ENCODE measurements around the gene NMUR1.

NMUR1 gene

DNA sequence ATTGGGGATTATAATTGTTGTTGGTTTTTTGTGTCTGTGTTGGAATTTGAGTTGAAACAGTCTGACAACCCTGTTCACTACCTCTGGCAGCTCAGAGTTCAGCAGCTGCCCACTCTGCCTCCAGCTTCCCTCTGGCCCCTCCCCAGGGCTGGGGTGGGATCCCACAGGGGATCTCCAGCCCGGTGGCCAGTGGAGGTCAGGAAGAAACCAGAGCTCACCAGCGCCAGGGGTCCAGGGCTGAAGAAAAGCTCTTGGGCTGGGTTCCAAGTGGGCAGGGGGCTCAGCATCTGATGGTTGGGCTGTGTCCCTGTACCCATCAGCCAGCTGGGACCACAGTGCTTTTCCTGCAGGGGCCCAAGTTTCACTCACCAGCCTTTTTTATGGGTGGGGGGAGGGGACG, 49.5 kb downstream of the NMUR1 start:
- H3K27me3 ChIP-seq: no peaks in the 10 kb centered on the region
- H3K9me3 ChIP-seq: no peaks in the 10 kb centered on the region
- H3K36me3 ChIP-seq: no peaks in the 10 kb centered on the region
- no peak for DNase-seq
- H3K4me1 ChIP-seq: no peaks in the 10 kb centered on the region
- H3K4me3 ChIP-seq (ENCODE audit: low read depth, low read length): no peak overlapping the region
- TF ChIP-seq, protein P1, sequence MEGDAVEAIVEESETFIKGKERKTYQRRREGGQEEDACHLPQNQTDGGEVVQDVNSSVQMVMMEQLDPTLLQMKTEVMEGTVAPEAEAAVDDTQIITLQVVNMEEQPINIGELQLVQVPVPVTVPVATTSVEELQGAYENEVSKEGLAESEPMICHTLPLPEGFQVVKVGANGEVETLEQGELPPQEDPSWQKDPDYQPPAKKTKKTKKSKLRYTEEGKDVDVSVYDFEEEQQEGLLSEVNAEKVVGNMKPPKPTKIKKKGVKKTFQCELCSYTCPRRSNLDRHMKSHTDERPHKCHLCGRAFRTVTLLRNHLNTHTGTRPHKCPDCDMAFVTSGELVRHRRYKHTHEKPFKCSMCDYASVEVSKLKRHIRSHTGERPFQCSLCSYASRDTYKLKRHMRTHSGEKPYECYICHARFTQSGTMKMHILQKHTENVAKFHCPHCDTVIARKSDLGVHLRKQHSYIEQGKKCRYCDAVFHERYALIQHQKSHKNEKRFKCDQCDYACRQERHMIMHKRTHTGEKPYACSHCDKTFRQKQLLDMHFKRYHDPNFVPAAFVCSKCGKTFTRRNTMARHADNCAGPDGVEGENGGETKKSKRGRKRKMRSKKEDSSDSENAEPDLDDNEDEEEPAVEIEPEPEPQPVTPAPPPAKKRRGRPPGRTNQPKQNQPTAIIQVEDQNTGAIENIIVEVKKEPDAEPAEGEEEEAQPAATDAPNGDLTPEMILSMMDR (IDR thresholded peaks at IDR 0.05; ENCODE audit: low read depth, low read length): no peak

DNA sequence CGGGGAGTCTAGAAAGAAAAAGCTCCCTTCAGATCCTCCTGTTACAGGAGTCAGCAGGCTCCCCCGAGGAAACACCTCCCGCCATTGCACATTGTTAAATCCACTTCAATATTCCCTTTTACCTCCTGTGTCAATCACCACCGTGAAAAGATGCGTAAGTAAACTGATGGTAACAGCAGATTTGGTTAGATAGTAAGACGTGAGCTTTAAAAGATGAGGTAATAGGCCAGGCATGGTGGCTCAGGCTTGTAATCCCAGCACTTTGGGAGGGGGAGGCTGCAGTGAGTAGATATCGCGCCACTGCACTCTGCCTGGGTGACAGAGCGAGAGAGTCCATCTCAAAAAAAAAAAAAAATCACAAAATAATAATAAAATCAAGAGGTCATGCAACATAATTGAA, 50.8 kb downstream of the NMUR1 start:
- no peaks in the 10 kb centered on the region for H3K9me3 ChIP-seq
- TF ChIP-seq, protein P1 (IDR thresholded peaks at IDR 0.05; ENCODE audit: low read depth, low read length): no peak
- no peaks in the 10 kb centered on the region for H3K27me3 ChIP-seq
- DNase-seq: no peak
- no peaks in the 10 kb centered on the region for H3K36me3 ChIP-seq
- no peaks in the 10 kb centered on the region for H3K4me1 ChIP-seq
- no peak overlapping the region for H3K4me3 ChIP-seq (ENCODE audit: low read depth, low read length)

DNA sequence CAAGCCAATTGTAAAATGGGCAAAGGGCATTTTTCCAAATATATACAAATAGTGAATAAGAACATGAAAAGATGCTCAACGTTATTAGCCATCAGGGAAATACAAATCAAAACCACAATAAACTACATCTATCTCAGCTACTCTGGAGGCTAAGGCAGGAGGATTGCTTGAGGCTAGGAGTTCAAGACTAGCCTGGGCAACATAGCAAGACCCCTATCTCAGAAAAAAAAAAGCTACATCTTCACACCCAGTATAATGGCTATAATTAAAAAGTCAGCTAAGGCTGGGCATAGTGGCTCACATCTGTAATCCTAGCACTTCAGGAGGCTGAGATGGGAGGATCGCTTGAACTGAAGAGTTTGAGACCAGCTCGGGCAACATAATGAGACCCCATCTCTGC, 53.3 kb downstream of the NMUR1 start:
- no peaks in the 10 kb centered on the region for H3K4me1 ChIP-seq
- TF ChIP-seq, protein P1 (IDR thresholded peaks at IDR 0.05; ENCODE audit: low read depth, low read length): no peak
- no peaks in the 10 kb centered on the region for H3K36me3 ChIP-seq
- H3K9me3 ChIP-seq: no peaks in the 10 kb centered on the region
- no peak overlapping the region for H3K4me3 ChIP-seq (ENCODE audit: low read depth, low read length)
- no peak for DNase-seq
- no peaks in the 10 kb centered on the region for H3K27me3 ChIP-seq

- TF ChIP-seq, protein P1 (IDR thresholded peaks at IDR 0.05; ENCODE audit: low read depth, low read length): no peak
- Histone ChIP-seq H3K4me1 (no peaks in the 10 kb centered on the region), H3K9me3 (no peaks in the 10 kb centered on the region), H3K36me3 (no peaks in the 10 kb centered on the region), H3K27me3 (no peaks in the 10 kb centered on the region), H3K4me3 (ENCODE audit: low read depth, low read length) (no peak overlapping the region)
- DNase-seq: no peak
Observed at GRCh38 chr2:231475965-231476364, 54.3 kb downstream of the NMUR1 start.
